ENCODE data around the gene PRCC.
A peak's percentile ranks its signal among the peaks of the same experiment; 100 is the strongest.

PRCC gene

DNA sequence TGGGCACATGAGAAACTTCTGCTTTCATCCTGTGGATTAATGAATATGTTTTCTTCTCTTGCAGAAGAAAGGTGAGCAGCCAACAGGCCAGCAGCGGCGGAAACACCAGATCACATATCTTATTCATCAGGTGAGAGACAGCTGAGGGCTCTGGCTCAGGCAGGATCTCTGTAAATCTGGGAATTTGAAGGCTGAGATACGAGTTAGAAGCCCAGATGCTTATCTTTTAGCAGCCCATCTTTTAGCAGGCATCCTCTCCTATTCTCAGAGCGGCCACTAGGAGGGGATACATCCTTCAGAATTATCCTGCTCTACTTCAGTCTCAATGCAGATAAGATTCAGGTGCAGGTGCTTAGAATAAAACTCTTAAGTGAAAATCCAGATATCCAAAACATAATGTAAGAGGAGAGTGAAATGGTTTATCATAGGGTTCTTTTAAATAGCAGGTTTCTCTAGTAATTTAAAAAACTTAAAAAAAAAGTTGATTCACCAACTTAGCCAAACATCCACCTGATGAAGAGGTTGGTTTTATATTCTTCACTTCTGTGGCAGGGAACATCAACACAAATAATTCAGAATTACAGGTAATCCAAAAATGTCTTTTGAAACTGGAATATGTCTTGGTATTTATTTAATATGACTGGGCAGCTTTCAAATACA is 30.0 kb downstream of the PRCC start:
- peak in 1 of 2 donors; percentile 34 for DNase-seq

GRCh38 chr1:156801409-156802121 is 34.2 kb downstream of the PRCC start:
- no peak for DNase-seq

- no peak for DNase-seq
These were observed 35.1 kb downstream of the PRCC start for GRCh38 chr1:156802421-156802935.

DNA sequence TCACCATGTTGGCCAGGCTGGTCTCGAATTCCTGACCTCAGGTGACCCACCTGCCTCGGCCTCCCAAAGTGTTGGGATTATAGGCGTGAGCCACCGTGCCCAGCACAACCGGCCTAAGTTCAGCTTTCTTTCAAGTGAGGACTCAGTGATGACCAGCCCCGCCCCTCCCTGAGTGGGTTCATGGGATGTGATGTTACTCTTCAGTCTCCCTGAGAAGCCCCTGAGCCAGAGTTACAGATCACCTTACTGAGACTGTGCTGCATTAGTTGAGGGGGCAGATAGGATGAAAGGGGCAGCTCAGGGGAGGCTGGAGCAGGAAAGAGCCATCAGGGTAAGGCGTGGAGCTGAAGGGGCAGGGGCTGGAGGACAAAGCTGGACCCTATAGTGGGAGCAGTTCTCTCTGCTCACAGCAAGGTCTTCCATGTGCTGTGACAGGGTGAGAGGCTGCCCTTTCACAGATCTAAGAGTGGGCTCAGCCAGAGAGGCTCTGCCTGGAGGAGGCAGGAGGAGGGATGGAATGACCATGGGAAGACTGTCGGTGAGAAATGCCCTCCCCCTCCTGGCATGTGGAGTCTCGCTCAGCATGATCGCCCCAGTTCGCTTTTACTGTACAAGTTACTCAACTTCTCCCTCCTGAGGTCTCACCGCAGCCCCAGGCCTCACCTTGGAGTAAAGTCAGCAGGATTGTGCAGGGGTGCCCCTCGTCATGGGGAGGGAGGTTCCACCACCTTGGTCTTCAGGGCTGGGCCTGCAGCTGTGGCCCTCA is 35.9 kb downstream of the PRCC start:
- no peak for DNase-seq

- no peak for DNase-seq
These were observed 36.7 kb downstream of the PRCC start for GRCh38 chr1:156804026-156804425.

GRCh38 chr1:156804572-156805243 is 37.4 kb downstream of the PRCC start:
- DNase-seq = peak; percentile 33 to 43

GRCh38 chr1:156805766-156806511 is 38.6 kb downstream of the PRCC start:
- no peak for DNase-seq

GRCh38 chr1:156806512-156807440 is 39.4 kb downstream of the PRCC start:
- no peak for DNase-seq

DNA sequence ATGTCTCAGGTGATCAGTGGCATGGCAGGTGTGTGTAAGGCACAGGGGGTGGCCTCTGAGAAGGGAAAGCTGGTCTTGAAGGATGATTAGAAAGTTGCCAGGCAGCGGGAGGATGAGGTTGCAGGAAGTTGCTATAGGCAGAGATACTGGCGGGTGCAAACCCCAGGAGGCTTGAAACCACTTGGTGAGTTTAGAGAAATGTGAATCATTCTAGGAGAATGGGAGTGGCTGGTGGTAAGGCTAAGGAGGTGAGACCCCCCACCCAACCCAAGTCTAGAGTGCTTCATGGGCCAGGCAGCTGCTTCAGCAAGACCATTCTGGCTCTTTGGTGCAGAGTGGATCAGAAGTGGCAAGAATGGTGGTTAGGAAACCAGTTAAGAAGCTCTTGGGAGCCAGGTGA is 40.3 kb downstream of the PRCC start:
- DNase-seq = no peak

- no peak for DNase-seq
These were observed 41.1 kb downstream of the PRCC start for GRCh38 chr1:156808186-156809030.

DNA sequence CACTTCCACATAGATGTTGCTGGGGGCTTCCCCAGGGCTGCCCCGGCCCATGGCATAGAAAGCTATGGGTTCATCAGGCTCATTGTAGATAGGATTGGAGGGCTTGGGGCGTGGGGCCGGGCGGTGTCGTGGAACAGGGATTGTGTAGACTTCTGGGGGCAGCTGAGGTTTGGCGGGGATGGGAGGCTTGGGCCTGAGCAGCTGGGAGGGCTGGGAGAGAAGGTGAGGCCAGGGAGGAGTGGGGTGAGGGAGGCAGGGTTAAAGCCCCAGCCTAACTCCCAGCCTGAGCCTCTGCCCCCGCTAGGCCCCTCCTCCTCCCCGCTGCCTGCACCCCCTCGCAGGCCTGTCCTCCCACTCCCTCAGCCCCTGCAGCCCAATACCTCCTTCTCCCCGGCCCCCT is 41.9 kb downstream of the PRCC start:
- no peak for DNase-seq

- no peak for DNase-seq
These were observed 42.5 kb downstream of the PRCC start for GRCh38 chr1:156809711-156810366.

DNA sequence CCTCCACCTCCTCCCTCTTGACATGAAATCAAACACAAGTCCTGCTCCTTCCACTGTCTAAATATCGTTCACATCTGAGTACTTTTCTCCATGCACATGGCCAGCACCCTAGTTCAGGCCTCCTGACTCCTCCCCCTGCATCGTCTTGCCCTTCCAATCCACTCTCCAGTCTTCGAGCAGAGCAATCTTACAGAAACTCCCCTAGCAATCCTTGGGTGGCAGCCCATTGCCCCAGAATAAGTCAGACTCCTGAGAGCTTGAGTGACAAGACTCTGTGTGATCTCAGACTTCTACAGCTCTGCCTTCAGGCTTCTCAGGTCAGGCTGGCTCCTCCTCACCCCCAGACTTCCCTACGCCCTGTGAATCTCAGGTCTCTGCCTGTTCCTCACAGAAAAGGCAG is 43.8 kb downstream of the PRCC start:
- DNase-seq = no peak

DNA sequence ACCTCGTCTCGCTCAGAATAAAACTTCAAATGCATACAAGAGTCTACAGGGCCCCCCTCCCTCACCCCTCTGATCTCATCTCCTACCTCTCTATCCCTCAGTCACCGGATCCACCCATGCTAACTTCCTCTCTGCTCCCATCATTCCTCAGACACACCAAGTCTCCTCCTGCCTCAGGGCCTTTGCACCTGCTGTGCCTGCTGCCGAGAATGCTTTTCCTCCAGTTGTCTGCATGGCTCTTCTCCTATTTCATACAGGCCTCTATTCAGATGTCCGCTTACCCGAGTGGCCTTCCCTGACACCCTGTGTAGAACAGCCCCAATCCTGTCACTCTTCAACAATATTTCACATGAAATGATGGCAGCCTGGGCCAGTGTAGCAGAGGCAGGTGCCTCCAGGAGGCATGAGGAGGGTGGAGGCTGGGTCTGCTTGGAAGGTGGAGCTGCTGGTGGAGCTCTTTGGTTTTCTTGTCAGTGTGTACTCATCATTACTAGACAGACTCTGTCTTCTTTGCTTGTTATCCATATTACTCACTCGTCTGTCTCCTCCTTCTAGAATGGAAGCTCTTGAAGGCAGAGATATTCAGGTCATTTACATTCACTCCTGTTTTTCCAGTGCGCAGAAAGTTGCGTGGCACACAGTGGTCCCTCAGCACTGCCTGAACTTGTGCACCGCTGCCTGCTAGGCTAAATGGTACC is 45.1 kb downstream of the PRCC start:
- DNase-seq = no peak

DNA sequence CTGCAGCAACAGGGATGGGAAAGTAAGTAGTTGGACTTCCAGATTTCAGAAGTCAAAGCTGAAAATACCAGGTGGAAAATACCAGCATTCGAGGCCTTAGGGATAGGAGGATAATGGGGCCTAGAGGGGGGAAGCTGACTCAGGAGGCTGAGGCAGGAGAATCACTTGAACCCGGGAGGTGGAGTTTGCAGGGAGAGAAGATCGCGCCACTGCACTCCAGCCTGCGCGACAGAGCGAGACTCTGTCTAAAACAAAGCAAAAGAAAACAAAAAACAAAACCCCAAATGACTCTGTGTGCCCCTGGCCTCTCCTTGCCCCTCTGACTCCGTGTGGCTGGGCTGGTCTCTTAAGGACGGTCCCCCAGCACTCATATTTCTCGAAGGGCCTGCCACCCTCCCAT is 46.0 kb downstream of the PRCC start:
- no peak for DNase-seq

DNA sequence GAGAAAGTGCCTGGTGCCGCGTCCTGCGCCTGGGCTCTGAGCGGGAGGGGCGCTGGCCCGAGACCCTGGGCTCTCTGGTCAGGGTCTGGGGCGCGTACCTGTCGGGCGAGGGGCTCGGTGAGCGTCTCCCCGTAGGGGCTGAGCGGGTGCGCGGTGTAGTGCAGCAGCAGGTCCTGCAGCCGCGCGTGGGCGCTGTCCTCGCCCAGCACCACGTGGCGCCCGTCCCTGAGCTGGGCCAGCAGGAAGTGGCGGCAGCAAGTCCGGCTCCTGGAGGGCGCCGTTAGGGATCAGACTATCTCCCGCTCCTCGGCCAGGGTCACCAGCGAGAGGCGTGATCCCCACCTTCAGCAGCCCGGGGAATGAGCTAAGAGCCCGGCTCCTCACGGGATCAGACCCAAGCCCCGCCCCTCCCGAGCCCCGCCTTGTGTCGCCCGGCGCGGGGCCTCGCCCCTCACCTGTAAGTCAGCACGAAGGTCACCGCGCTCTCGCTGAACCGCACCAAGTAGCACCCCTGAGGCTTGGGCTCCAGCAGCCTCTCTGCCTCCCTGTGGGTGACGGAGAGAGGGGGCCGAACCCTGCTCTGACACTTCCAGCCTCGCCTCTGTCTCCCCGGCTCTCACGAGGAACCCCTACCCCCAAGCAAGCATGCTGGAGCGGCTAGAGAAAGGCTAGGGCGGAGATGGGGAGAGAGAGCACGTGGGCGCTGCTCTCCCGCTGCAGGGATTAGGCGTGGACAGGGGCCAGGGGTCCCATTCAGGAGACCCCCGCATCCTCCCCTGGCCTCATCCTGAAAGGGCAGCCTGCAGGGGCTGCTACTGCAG is 46.6 kb downstream of the PRCC start:
- DNase-seq = peak in 1 of 2 donors; percentile 38

- no peak for DNase-seq
These were observed 47.4 kb downstream of the PRCC start for GRCh38 chr1:156814571-156815260.
